Tibial artery (tissue), 4 donors: ENCODE data around the gene PGAP1.

Source experiments
- DNase-seq, 2 donors: peaks; one replicate each; pipeline ENCODE4 v3.0.0-alpha.2; 2019
- H3K27ac ChIP-seq, 2 donors: fragments of 200-600 bp; sonication (generic) in 1 of 2; 1 replicate in 1 of 2; 2 replicates in 1 of 2; pipeline ENCODE4 v1.5.1; 2018 to 2019; ENCODE audit warnings: mild to moderate bottlenecking in 1 of 2
- H3K27me3 ChIP-seq, 2 donors: fragments of 200-600 bp; sonication (generic) in 1 of 2; one replicate each; pipeline versions ENCODE4 v1.5.1 to v1.6.0; 2016 to 2019
- H3K36me3 ChIP-seq, 3 donors: fragments of 200-600 bp; sonication (generic) in 2 of 3; one replicate each; pipeline ENCODE4 v1.5.1; 2016 to 2019; ENCODE audit warnings: mild to moderate bottlenecking in 2 of 3
- H3K4me1 ChIP-seq, 4 donors: fragments of 200-600 bp; sonication (generic) in 2 of 4; 1 replicate in 3 of 4; 2 replicates in 1 of 4; pipeline ENCODE4 v1.5.1; 2016 to 2019
- H3K4me3 ChIP-seq, 2 donors: fragments of 200-600 bp; sonication (generic) in 1 of 2; 1 replicate in 1 of 2; 2 replicates in 1 of 2; pipeline ENCODE4 v1.5.1; 2018 to 2019; ENCODE audit warnings: mild to moderate bottlenecking in 2 of 2
- H3K9me3 ChIP-seq, 3 donors: fragments of 200-600 bp; sonication (generic) in 1 of 3; one replicate each; pipeline ENCODE4 v1.5.1; 2016 to 2019
- CTCF ChIP-seq, 2 experiments: fragments of 200-600 bp in 1 of 2; fragments of 450-650 bp in 1 of 2; IDR thresholded peaks; one replicate each; pipeline ENCODE4 v1.5.1; 2017 to 2019; ENCODE audit warnings: antibody characterized with exemption in 2 of 2, mild to moderate bottlenecking in 1 of 2, moderate library complexity in 1 of 2
- intact Hi-C: fragments of 100-400 bp; cut with DNase I; formaldehyde crosslinking; loops from one replicate; pipeline ENCODE4 v1.15.0; 2023; ENCODE audit warnings: low total_unique reads

The PGAP1 gene

GRCh38 chr2:196949116-196949515, 22.6 kb upstream of the PGAP1 start:
- DNase-seq: no peak
- no peaks in the 10 kb centered on the region for H3K27me3 ChIP-seq
- no peak for TF ChIP-seq CTCF (IDR thresholded peaks at IDR 0.05)
- no peak overlapping the region for H3K4me3 ChIP-seq
- H3K4me1 ChIP-seq: no peaks in the 10 kb centered on the region
- no peaks in the 10 kb centered on the region for H3K9me3 ChIP-seq
- no peaks in the 10 kb centered on the region for H3K36me3 ChIP-seq
- H3K27ac ChIP-seq: no peak overlapping the region
- intact Hi-C loops: no loop called here

- intact Hi-C loops: no loop called here
- no peaks in the 10 kb centered on the region for H3K36me3 ChIP-seq
- TF ChIP-seq CTCF (IDR thresholded peaks at IDR 0.05): no peak
- no peaks in the 10 kb centered on the region for H3K27me3 ChIP-seq
- no peak overlapping the region for H3K27ac ChIP-seq
- H3K9me3 ChIP-seq: no peaks in the 10 kb centered on the region
- no peak overlapping the region for H3K4me3 ChIP-seq
- H3K4me1 ChIP-seq: no peaks in the 10 kb centered on the region
- no peak for DNase-seq
Observed at GRCh38 chr2:196944570-196944969, 18.1 kb upstream of the PGAP1 start.

GRCh38 chr2:196941398-196942078, 15.0 kb upstream of the PGAP1 start:
- DNase-seq: no peak
- Histone ChIP-seq H3K27me3 (no peaks in the 10 kb centered on the region), H3K9me3 (no peaks in the 10 kb centered on the region), H3K4me3 (no peak overlapping the region), H3K27ac (no peak overlapping the region), H3K36me3 (no peaks in the 10 kb centered on the region), H3K4me1 (no peaks in the 10 kb centered on the region)
- intact Hi-C loops: no loop called here
- no peak for TF ChIP-seq CTCF (IDR thresholded peaks at IDR 0.05)

DNA sequence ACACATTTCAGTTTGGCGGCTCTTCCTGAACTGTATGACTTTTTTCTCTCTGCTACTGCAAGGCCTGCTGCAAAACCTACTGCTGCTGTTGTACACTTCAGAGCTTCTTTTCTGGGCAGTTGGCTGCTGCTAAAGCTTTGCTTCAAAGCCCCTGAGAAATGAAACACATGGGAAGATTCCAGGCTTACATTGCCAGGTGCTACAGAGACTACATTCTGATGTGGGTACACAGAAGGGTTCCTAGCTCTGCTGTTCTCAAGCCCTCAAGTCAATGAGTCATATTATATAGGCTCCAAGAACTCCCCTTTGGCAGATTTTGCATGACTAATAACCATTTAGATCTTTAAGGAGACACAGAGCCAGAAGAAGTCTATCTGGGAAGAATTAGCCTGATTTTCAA, 12.9 kb upstream of the PGAP1 start:
- H3K4me3 ChIP-seq: no peak overlapping the region
- H3K27ac ChIP-seq: no peak overlapping the region
- no peak for TF ChIP-seq CTCF (IDR thresholded peaks at IDR 0.05)
- intact Hi-C loops: no loop called here
- no peaks in the 10 kb centered on the region for H3K36me3 ChIP-seq
- no peaks in the 10 kb centered on the region for H3K4me1 ChIP-seq
- H3K9me3 ChIP-seq: no peaks in the 10 kb centered on the region
- DNase-seq: no peak
- no peaks in the 10 kb centered on the region for H3K27me3 ChIP-seq

- Histone ChIP-seq H3K27me3 (no peaks in the 10 kb centered on the region), H3K36me3 (no peaks in the 10 kb centered on the region), H3K27ac (no peak overlapping the region), H3K9me3 (no peaks in the 10 kb centered on the region), H3K4me1 (no peaks in the 10 kb centered on the region), H3K4me3 (no peak overlapping the region)
- intact Hi-C loops: no loop called here
- no peak for DNase-seq
- TF ChIP-seq CTCF (IDR thresholded peaks at IDR 0.05): no peak
Observed at GRCh38 chr2:196935432-196935831, 8.9 kb upstream of the PGAP1 start.

- no peaks in the 10 kb centered on the region for H3K9me3 ChIP-seq
- H3K27me3 ChIP-seq: no peaks in the 10 kb centered on the region
- H3K36me3 ChIP-seq: no peaks in the 10 kb centered on the region
- intact Hi-C loops: no loop called here
- H3K27ac ChIP-seq: no peak overlapping the region
- H3K4me3 ChIP-seq: no peak overlapping the region
- no peaks in the 10 kb centered on the region for H3K4me1 ChIP-seq
- no peak for DNase-seq
- TF ChIP-seq CTCF (IDR thresholded peaks at IDR 0.05): no peak
Observed at GRCh38 chr2:196934672-196935071, 8.2 kb upstream of the PGAP1 start.
